Endodermal cell (in vitro differentiated cells): ENCODE data around the gene CCDC91. TPM values are rescaled to one million over a fixed set of nuclear protein-coding genes. Genes with fewer than 3 reads are reported as not detected.
"Not testable (repeated sequence)": the region's sequence is repeated elsewhere in the genome, so short reads cannot be mapped to it uniquely, and the experiment has no call there.

ENCODE experiments used
- DNase-seq: peaks from one replicate; pipeline ENCODE4 v3.0.0-alpha.2; 2017
- H3K27ac ChIP-seq: 2 replicates; pipeline ENCODE4 v1.5.1; 2013; ENCODE audit warnings: mild to moderate bottlenecking, low read depth, low read length, moderate library complexity
- H3K27me3 ChIP-seq: 2 replicates; pipeline ENCODE4 v1.6.1; 2013; ENCODE audit warnings: mild to moderate bottlenecking, low read length, moderate library complexity; ENCODE audit not compliant: insufficient read depth, control insufficient read depth, poor library complexity, severe bottlenecking
- H3K36me3 ChIP-seq: 2 replicates; pipeline ENCODE4 v1.7.0; 2013; ENCODE audit warnings: mild to moderate bottlenecking, low read length, moderate library complexity; ENCODE audit not compliant: control insufficient read depth, insufficient read depth
- H3K4me1 ChIP-seq: one replicate; pipeline ENCODE4 v1.7.0; 2013; ENCODE audit warnings: low read length; ENCODE audit not compliant: control insufficient read depth, insufficient read depth
- H3K4me3 ChIP-seq: 2 replicates; pipeline ENCODE4 v1.5.1; 2013; ENCODE audit warnings: mild to moderate bottlenecking, low read length, moderate library complexity
- H3K9ac ChIP-seq: 2 replicates; pipeline ENCODE4 v1.6.1; 2013; ENCODE audit warnings: mild to moderate bottlenecking, low read length, moderate library complexity; ENCODE audit not compliant: poor library complexity, severe bottlenecking; ENCODE audit errors: extremely low read depth
- H3K9me3 ChIP-seq: 2 replicates; pipeline ENCODE4 v1.6.1; 2013; ENCODE audit warnings: mild to moderate bottlenecking, low read length, moderate library complexity; ENCODE audit not compliant: control insufficient read depth
- H3K27ac Mint-ChIP-seq: 2 replicates; pipeline ENCODE4 v1.8.0; 2020; ENCODE audit warnings: mixed read lengths
- H3K27me3 Mint-ChIP-seq: 2 replicates; pipeline ENCODE4 v1.8.0; 2021; ENCODE audit warnings: mild to moderate bottlenecking, mixed read lengths; ENCODE audit not compliant: insufficient read depth
- H3K36me3 Mint-ChIP-seq: 2 replicates; pipeline ENCODE4 v1.8.0; 2020; ENCODE audit warnings: low read depth, mixed read lengths
- H3K4me1 Mint-ChIP-seq: 2 replicates; pipeline ENCODE4 v1.8.0; 2020; ENCODE audit warnings: mixed read lengths
- H3K4me3 Mint-ChIP-seq: 2 replicates; pipeline ENCODE4 v1.8.0; 2020; ENCODE audit warnings: mild to moderate bottlenecking, moderate library complexity, mixed read lengths
- H3K9me3 Mint-ChIP-seq: 2 replicates; pipeline ENCODE4 v1.8.0; 2020; ENCODE audit warnings: mild to moderate bottlenecking, mixed read lengths
- WGBS, 2 experiments: methylation state at CpG; one replicate each; pipeline versions ENCODE4 v1.1.5 to v1.1.7; 2013; ENCODE audit warnings: missing lambda C conversion rate in 2 of 2, mixed read lengths in 1 of 2; ENCODE audit not compliant: insufficient coverage in 1 of 2, insufficient read length in 1 of 2; 5-methylcytosine and 5-hydroxymethylcytosine counted together
- total RNA-seq, 2 donors: library from RNA; stranded (reverse); fragmentation: NEBNext Ultra II Directional in 1 of 2; extraction: Animal tissue kit (Norgen Biotek cat#: 25700) in 1 of 2; gene quantifications; 2 replicates in 1 of 2; 3 replicates in 1 of 2; pipeline ENCODE4 v1.2.1, GENCODE V29; 2021
- TF ChIP-seq, protein P1 (sequence below): fragments of 200-600 bp; sonication (generic); conservative IDR thresholded peaks from 2 replicates; pipeline ENCODE4 v1.5.0; 2021; ENCODE audit warnings: antibody characterized with exemption, mild to moderate bottlenecking

CCDC91 gene
- total RNA-seq, 2 donors from 2014 or later, result 25.3 to 45.7 TPM

DNA sequence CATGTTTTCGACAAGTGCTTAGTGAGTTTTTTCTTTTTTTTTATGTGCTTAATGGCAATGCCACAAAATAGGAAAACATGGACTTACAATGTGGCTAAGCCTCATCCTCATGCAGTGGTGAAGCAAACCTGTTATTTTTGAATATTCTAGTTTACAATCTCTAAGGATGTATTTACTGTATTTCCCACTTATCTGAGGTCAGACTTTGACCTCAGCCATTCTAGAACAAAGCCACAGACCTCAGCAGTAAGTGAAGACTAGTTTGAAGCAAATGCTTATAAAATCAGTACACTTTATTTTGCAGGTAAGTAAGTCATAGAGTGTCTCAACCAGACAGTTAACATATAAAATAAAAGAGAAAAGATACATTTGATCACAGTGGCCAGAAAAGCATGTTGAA, 130.1 kb downstream of the CCDC91 start:
- H3K4me1 ChIP-seq, result no peaks in the 10 kb centered on the region
- TF ChIP-seq, protein P1, sequence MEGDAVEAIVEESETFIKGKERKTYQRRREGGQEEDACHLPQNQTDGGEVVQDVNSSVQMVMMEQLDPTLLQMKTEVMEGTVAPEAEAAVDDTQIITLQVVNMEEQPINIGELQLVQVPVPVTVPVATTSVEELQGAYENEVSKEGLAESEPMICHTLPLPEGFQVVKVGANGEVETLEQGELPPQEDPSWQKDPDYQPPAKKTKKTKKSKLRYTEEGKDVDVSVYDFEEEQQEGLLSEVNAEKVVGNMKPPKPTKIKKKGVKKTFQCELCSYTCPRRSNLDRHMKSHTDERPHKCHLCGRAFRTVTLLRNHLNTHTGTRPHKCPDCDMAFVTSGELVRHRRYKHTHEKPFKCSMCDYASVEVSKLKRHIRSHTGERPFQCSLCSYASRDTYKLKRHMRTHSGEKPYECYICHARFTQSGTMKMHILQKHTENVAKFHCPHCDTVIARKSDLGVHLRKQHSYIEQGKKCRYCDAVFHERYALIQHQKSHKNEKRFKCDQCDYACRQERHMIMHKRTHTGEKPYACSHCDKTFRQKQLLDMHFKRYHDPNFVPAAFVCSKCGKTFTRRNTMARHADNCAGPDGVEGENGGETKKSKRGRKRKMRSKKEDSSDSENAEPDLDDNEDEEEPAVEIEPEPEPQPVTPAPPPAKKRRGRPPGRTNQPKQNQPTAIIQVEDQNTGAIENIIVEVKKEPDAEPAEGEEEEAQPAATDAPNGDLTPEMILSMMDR, result no peak
- H3K36me3 ChIP-seq, result no peaks in the 10 kb centered on the region
- no peak overlapping the region for H3K27ac ChIP-seq
- H3K9ac ChIP-seq, result no peak overlapping the region
- H3K27me3 Mint-ChIP-seq, result no peaks in the 10 kb centered on the region
- WGBS, 2 experiments, result 89 to 100% methylated on average over 1 of the region's 1 CpG
- H3K9me3 Mint-ChIP-seq, result peaks cover 11% of the 10 kb centered on the region
- H3K9me3 ChIP-seq, result no peaks in the 10 kb centered on the region
- H3K27ac Mint-ChIP-seq, result peak overlapping the region; percentile 31
- H3K4me1 Mint-ChIP-seq, result peaks cover 15% of the 10 kb centered on the region
- no peak overlapping the region for H3K4me3 ChIP-seq
- peaks cover 11% of the 10 kb centered on the region for H3K36me3 Mint-ChIP-seq
- H3K27me3 ChIP-seq, result no peaks in the 10 kb centered on the region
- no peak overlapping the region for H3K4me3 Mint-ChIP-seq
- DNase-seq, result no peak

DNA sequence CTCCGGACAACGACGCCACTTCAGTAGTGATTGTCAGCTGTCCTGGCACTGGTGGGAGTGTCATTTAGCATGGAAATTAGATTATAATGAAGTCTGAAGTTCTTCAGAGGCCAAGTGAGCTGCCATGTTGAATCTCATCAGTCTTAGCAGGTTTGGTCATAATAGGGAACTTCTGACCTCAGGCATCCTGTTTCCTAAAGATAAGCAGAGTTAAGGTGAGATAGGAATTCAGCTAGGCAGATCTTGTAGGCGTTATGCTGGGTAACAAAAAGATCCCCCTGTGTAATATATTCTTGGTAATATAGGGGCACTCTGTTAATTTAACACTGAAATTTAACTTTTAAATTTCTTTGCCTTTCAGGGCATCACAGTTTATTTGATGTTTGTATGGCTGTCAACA, 137.5 kb downstream of the CCDC91 start:
- Histone ChIP-seq H3K9ac (no peak overlapping the region), H3K36me3 (no peaks in the 10 kb centered on the region), H3K4me3 (no peak overlapping the region), H3K4me1 (no peaks in the 10 kb centered on the region), H3K27me3 (no peaks in the 10 kb centered on the region), H3K27ac (no peak overlapping the region), H3K9me3 (peaks cover 4% of the 10 kb centered on the region)
- TF ChIP-seq, protein P1, result no peak
- no peaks in the 10 kb centered on the region for H3K27me3 Mint-ChIP-seq
- peaks cover 5% of the 10 kb centered on the region for H3K4me1 Mint-ChIP-seq
- no peak for DNase-seq
- 94 to 96% methylated on average over 3 to 4 of the region's 4 CpGs for WGBS, 2 experiments
- peaks cover 25% of the 10 kb centered on the region for H3K36me3 Mint-ChIP-seq
- H3K4me3 Mint-ChIP-seq, result no peak overlapping the region
- no peak overlapping the region for H3K27ac Mint-ChIP-seq
- H3K9me3 Mint-ChIP-seq, result peaks cover 11% of the 10 kb centered on the region

DNA sequence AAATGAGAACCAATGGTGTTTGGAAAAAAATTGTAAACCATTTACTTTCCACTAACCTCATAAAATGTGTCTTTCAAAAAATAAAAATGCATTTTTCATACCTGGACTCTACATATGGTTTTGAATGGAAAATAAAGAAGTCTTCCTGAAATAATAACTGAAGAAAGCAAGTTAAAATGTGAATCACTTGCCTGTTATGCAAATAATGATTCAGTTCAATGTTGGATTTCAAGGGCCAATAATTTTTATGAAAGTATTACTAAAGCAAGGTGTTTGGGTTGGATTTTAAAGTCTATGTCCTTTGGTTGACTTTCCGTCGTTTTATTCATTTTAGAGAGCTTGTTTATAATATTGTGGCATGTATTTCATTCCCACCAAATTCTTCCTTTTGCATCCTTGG, 138.7 kb downstream of the CCDC91 start:
- Histone ChIP-seq H3K36me3 (no peaks in the 10 kb centered on the region), H3K4me1 (no peaks in the 10 kb centered on the region), H3K9ac (no peak overlapping the region), H3K27me3 (no peaks in the 10 kb centered on the region), H3K27ac (no peak overlapping the region), H3K4me3 (no peak overlapping the region), H3K9me3 (peaks cover 4% of the 10 kb centered on the region)
- H3K27ac Mint-ChIP-seq, result no peak overlapping the region
- H3K4me1 Mint-ChIP-seq, result peaks cover 2% of the 10 kb centered on the region
- TF ChIP-seq, protein P1, result no peak
- H3K9me3 Mint-ChIP-seq, result peaks cover 11% of the 10 kb centered on the region
- no peaks in the 10 kb centered on the region for H3K27me3 Mint-ChIP-seq
- no peak for DNase-seq
- no peak overlapping the region for H3K4me3 Mint-ChIP-seq
- H3K36me3 Mint-ChIP-seq, result peaks cover 25% of the 10 kb centered on the region
- WGBS, 2 experiments, result no CpG with 5 or more reads among the region's 2 CpGs

DNA sequence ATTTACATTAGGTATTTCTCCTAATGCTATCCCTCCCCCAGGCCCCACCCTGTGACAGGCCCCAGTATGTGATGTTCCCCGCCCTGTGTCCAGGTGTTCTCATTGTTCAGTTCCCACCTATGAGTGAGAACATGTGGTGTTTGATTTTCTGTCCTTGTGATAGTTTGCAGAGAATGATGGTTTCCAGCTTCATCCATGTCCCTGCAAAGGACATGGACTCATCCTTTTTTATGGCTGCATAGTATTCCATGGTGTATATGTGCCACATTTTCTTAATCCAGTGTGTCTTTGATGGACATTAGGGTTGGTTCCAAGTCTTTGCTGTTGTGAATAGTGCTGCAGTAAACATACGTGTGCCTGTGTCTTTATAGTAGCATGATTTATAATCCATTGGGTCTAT, 139.5 kb downstream of the CCDC91 start:
- WGBS, 2 experiments, result 92 to 93% methylated on average over 1 to 2 of the region's 2 CpGs
- H3K9me3 Mint-ChIP-seq, result peaks cover 11% of the 10 kb centered on the region
- not testable (repeated sequence) for H3K4me1 Mint-ChIP-seq

DNA sequence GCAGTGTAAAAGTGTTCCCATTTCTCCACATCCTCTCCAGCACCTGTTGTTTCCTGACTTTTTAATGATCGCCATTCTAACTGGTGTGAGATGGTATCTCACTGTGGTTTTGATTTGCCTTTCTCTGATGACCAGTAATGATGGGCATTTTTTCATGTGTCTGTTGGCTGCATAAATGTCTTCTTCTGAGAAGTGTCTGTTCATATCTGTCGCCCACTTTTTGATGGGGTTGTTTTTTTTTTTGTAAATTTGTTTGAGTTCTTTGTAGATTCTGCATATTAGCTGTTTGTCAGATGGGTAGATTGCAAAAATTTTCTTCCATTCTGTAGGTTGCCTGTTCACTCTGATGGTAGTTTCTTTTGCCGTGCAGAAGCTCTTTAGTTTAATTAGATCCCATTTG, 140.0 kb downstream of the CCDC91 start:
- 98% methylated on average over 3 of the region's 3 CpGs; no CpG with 5 or more reads in 1 of the 2 experiments for WGBS, 2 experiments
- not testable (repeated sequence) for H3K27ac ChIP-seq, H3K27ac Mint-ChIP-seq, H3K4me3 Mint-ChIP-seq, H3K4me1 Mint-ChIP-seq, H3K27me3 ChIP-seq, H3K4me3 ChIP-seq, H3K36me3 ChIP-seq, H3K4me1 ChIP-seq, H3K9ac ChIP-seq, DNase-seq, H3K27me3 Mint-ChIP-seq, H3K9me3 ChIP-seq
- Mint-ChIP-seq H3K36me3 (peaks cover 25% of the 10 kb centered on the region), H3K9me3 (peaks cover 11% of the 10 kb centered on the region)

More for the DNA sequence above, 139.5 kb downstream of the CCDC91 start:
- H3K27me3 Mint-ChIP-seq, H3K4me3 Mint-ChIP-seq, H3K9me3 ChIP-seq, H3K9ac ChIP-seq, H3K36me3 ChIP-seq, H3K27ac ChIP-seq, DNase-seq, H3K4me1 ChIP-seq, H3K27ac Mint-ChIP-seq, H3K4me3 ChIP-seq, H3K27me3 ChIP-seq: not testable (repeated sequence)
- H3K36me3 Mint-ChIP-seq, result peaks cover 25% of the 10 kb centered on the region
